ENCODE measurements around the gene DNAJC18. TPM values are rescaled to one million over a fixed set of nuclear protein-coding genes. Genes with fewer than 3 reads are reported as not detected.

The DNAJC18 gene
- total and polyA plus RNA-seq, 2 experiments from 2014 or later: 10.6 to 14.4 TPM

DNA sequence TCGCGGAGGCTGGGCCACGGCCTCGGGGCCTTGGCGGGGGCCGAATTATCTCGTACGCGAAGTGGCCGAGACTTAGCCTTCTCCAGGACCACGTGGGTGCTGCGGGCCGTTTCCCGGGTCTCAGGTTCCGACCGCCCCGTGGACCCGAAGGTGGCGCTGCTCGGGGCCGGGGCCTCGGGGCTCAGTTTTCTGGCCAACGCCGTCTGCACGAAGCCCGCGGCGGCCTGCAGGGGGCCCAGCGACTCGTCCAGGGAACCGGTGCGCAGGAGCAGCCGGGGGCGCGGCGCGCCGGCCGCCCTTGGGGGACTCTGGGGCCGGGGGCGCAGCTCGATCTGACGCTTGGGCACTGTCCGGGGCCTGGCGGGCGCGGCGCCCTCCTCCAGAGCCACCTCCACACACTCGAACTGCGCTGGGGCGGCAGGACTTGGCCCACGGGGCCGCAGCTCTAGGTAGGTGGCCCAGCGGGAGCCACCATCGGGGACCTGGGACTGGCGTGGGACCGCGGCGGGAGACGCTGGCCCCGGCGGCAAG, 45.1 kb downstream of the DNAJC18 start:
- Histone ChIP-seq H3K4me2 (peak overlapping the region; percentile 91), H3K27me3 (peaks cover 26% of the 10 kb centered on the region), H3K36me3 (replicated peaks; ENCODE audit: insufficient read depth, low read depth) (no peaks in the 10 kb centered on the region), H2AFZ (peak overlapping the region; percentile 82), H3K4me3 (peak overlapping the region; percentile 48), H3K4me1 (ENCODE audit: insufficient read depth) (peaks cover 8% of the 10 kb centered on the region), H4K20me1 (ENCODE audit: insufficient read depth, poor library complexity, severe bottlenecking) (no peaks in the 10 kb centered on the region), H3K9me2 (replicated peaks; ENCODE audit: insufficient read depth) (no peaks in the 10 kb centered on the region), H3K27ac (no peak overlapping the region), H3K79me2 (no peaks in the 10 kb centered on the region), H3K9me3 (ENCODE audit: low read depth) (no peaks in the 10 kb centered on the region)
- TF ChIP-seq EZH2 (IDR thresholded peaks at IDR 0.05; ENCODE audit: borderline replicate concordance) (peak; percentile 80), EZH2phosphoT487 (IDR thresholded peaks at IDR 0.05; ENCODE audit: low read depth, severe bottlenecking, unreplicated experiment) (no peak)
- TF ChIP-seq, protein P1, sequence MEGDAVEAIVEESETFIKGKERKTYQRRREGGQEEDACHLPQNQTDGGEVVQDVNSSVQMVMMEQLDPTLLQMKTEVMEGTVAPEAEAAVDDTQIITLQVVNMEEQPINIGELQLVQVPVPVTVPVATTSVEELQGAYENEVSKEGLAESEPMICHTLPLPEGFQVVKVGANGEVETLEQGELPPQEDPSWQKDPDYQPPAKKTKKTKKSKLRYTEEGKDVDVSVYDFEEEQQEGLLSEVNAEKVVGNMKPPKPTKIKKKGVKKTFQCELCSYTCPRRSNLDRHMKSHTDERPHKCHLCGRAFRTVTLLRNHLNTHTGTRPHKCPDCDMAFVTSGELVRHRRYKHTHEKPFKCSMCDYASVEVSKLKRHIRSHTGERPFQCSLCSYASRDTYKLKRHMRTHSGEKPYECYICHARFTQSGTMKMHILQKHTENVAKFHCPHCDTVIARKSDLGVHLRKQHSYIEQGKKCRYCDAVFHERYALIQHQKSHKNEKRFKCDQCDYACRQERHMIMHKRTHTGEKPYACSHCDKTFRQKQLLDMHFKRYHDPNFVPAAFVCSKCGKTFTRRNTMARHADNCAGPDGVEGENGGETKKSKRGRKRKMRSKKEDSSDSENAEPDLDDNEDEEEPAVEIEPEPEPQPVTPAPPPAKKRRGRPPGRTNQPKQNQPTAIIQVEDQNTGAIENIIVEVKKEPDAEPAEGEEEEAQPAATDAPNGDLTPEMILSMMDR (IDR thresholded peaks at IDR 0.05; ENCODE audit: poor library complexity): peak; percentile 46
- peak; percentile 77 for DNase-seq (ENCODE audit: low spot score)
- WGBS (ENCODE audit: low lambda C conversion rate, missing lambda C conversion rate): under 1% methylated on average over 37 of the region's 62 CpGs

DNA sequence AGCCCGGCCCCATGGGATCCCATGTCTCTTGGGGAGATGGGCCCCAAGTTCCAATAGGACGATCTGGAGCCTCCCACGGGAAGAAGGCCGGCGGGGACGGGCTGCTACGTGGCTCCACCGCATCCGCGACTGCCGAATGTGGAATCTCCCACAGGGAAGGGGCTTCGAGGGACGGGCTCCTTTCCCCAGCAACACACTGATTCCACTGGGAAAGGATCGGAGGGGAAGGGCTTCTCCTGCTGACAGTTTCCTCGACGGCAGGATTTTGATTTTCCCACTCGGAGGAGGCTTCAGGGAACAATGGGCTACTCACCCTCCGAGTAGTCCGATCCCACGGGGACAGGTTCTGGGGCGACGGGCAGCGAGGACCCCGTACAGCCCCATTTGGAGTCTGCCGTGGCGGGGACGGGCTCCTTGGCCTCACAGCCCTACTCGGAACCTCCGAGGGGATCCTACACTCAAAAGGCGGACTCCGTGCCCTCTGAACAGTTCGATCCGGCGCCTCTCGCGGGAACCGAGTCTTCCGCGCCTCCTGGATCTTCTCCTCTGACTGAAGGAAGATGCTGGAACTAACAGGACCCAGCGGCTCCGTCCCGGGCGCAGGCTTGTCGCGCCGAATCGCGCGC, 45.7 kb downstream of the DNAJC18 start:
- peaks cover 8% of the 10 kb centered on the region for H3K4me1 ChIP-seq (ENCODE audit: insufficient read depth)
- no peak overlapping the region for H3K27ac ChIP-seq
- no peaks in the 10 kb centered on the region for H3K79me2 ChIP-seq
- no peaks in the 10 kb centered on the region for H4K20me1 ChIP-seq (ENCODE audit: insufficient read depth, poor library complexity, severe bottlenecking)
- DNase-seq (ENCODE audit: low spot score): no peak
- peak overlapping the region; percentile 82 for H2AFZ ChIP-seq
- no peaks in the 10 kb centered on the region for H3K9me2 ChIP-seq (replicated peaks; ENCODE audit: insufficient read depth)
- peak overlapping the region; percentile 48 for H3K4me3 ChIP-seq
- peak; percentile 26 for TF ChIP-seq EZH2phosphoT487 (IDR thresholded peaks at IDR 0.05; ENCODE audit: low read depth, severe bottlenecking, unreplicated experiment)
- TF ChIP-seq, protein P1 (IDR thresholded peaks at IDR 0.05; ENCODE audit: poor library complexity): no peak
- peak; percentile 38 for TF ChIP-seq EZH2 (IDR thresholded peaks at IDR 0.05; ENCODE audit: borderline replicate concordance)
- no peaks in the 10 kb centered on the region for H3K9me3 ChIP-seq (ENCODE audit: low read depth)
- H3K4me2 ChIP-seq: peak overlapping the region; percentile 91
- no peaks in the 10 kb centered on the region for H3K36me3 ChIP-seq (replicated peaks; ENCODE audit: insufficient read depth, low read depth)
- H3K27me3 ChIP-seq: peaks cover 26% of the 10 kb centered on the region
- 11% methylated on average over 49 of the region's 49 CpGs for WGBS (ENCODE audit: low lambda C conversion rate, missing lambda C conversion rate)

- peak overlapping the region; percentile 91 for H3K4me2 ChIP-seq
- H4K20me1 ChIP-seq (ENCODE audit: insufficient read depth, poor library complexity, severe bottlenecking): no peaks in the 10 kb centered on the region
- no peaks in the 10 kb centered on the region for H3K9me2 ChIP-seq (replicated peaks; ENCODE audit: insufficient read depth)
- H3K9me3 ChIP-seq (ENCODE audit: low read depth): no peaks in the 10 kb centered on the region
- TF ChIP-seq EZH2phosphoT487 (IDR thresholded peaks at IDR 0.05; ENCODE audit: low read depth, severe bottlenecking, unreplicated experiment) (no peak), EZH2 (IDR thresholded peaks at IDR 0.05; ENCODE audit: borderline replicate concordance) (no peak)
- TF ChIP-seq, protein P1 (IDR thresholded peaks at IDR 0.05; ENCODE audit: poor library complexity): peak; percentile 55
- H3K79me2 ChIP-seq: no peaks in the 10 kb centered on the region
- peaks cover 8% of the 10 kb centered on the region for H3K4me1 ChIP-seq (ENCODE audit: insufficient read depth)
- H2AFZ ChIP-seq: peak overlapping the region; percentile 82
- H3K27me3 ChIP-seq: peaks cover 26% of the 10 kb centered on the region
- no peaks in the 10 kb centered on the region for H3K36me3 ChIP-seq (replicated peaks; ENCODE audit: insufficient read depth, low read depth)
- H3K27ac ChIP-seq: no peak overlapping the region
- WGBS (ENCODE audit: low lambda C conversion rate, missing lambda C conversion rate): 1% methylated on average over 65 of the region's 77 CpGs
- H3K4me3 ChIP-seq: peak overlapping the region; percentile 48
- DNase-seq (ENCODE audit: low spot score): peak; percentile 80
These were observed 46.4 kb downstream of the DNAJC18 start for GRCh38 chr5:139392678-139393496.

Measured in hepatocyte (in vitro differentiated cells).